OCI-LY7 (cell line): Measurements from ENCODE around the gene MMS22L. TPM values are rescaled to one million over a fixed set of nuclear protein-coding genes. Genes with fewer than 3 reads are reported as not detected.

ENCODE experiments used
- BruUV-seq: library from RNA; stranded (reverse); fragments of 400-500 nt; replicated peaks from 2 replicates; lab custom pipeline; 2021; lab: Mats Ljungman, UMichigan
- CTCF ChIA-PET: fragments of 300-600 bp; sonication (Branson Sonifier 250); formaldehyde crosslinking; loops from one replicate; lab custom pipeline; 2022; ENCODE audit warnings: antibody characterized with exemption; ENCODE audit not compliant: unreplicated experiment; lab: Charles Lee
- POLR2A ChIA-PET: fragments of 300-600 bp; sonication (Branson Sonifier 250); formaldehyde crosslinking; loops from one replicate; lab custom pipeline; 2022; ENCODE audit warnings: antibody characterized with exemption; lab: Charles Lee
- DNase-seq: peaks from one replicate; pipeline ENCODE4 v3.0.0-alpha.2; 2015; ENCODE audit warnings: low spot score
- H2AFZ ChIP-seq: fragments of 200-600 bp; sonication (generic), shearing (Covaris generic); 2 replicates; pipeline ENCODE4 v1.6.1; 2014; ENCODE audit warnings: mild to moderate bottlenecking, antibody characterized with exemption, low read length, moderate library complexity
- H3K27ac ChIP-seq: fragments of 200-600 bp; sonication (generic); 2 replicates; pipeline ENCODE4 v1.5.1; 2014; ENCODE audit warnings: mixed run types, low read depth, mild to moderate bottlenecking, moderate library complexity, low read length, inconsistent platforms; ENCODE audit not compliant: poor library complexity, severe bottlenecking
- H3K36me3 ChIP-seq: fragments of 200-600 bp; sonication (generic); 2 replicates; pipeline ENCODE4 v1.6.1; 2014; ENCODE audit warnings: mild to moderate bottlenecking, antibody characterized with exemption, low read length, moderate library complexity, mixed read lengths; ENCODE audit not compliant: insufficient read depth
- H3K4me1 ChIP-seq: fragments of 200-600 bp; sonication (generic); 2 replicates; pipeline ENCODE4 v1.5.1; 2014; ENCODE audit warnings: mild to moderate bottlenecking, low read length; ENCODE audit not compliant: insufficient read depth, poor library complexity, severe bottlenecking
- H3K4me2 ChIP-seq: fragments of 200-600 bp; sonication (generic); 2 replicates; pipeline ENCODE4 v1.6.1; 2014; ENCODE audit warnings: mild to moderate bottlenecking, low read length
- H3K4me3 ChIP-seq: fragments of 200-600 bp; sonication (generic); 2 replicates; pipeline ENCODE4 v1.5.1; 2014; ENCODE audit warnings: mild to moderate bottlenecking, low read depth, low read length; ENCODE audit not compliant: poor library complexity, severe bottlenecking
- H3K79me2 ChIP-seq: fragments of 200-600 bp; sonication (generic); 2 replicates; pipeline ENCODE4 v1.6.1; 2016; ENCODE audit warnings: low read depth, mild to moderate bottlenecking, low read length, moderate library complexity, mixed read lengths; ENCODE audit not compliant: insufficient read depth
- H3K9me2 ChIP-seq: fragments of 200-600 bp; sonication (generic); 2 replicates; pipeline ENCODE4 v1.6.1; 2016; ENCODE audit warnings: mild to moderate bottlenecking, low read length, mixed read lengths; ENCODE audit not compliant: insufficient read depth
- H3K9me3 ChIP-seq: fragments of 200-600 bp; sonication (generic); 2 replicates; pipeline ENCODE4 v1.6.1; 2014; ENCODE audit warnings: mild to moderate bottlenecking, mixed run types, low read length, mixed read lengths
- H4K20me1 ChIP-seq: fragments of 200-600 bp; sonication (generic); 2 replicates; pipeline ENCODE4 v1.6.1; 2014; ENCODE audit warnings: mild to moderate bottlenecking, antibody characterized with exemption, low read length, moderate library complexity, mixed read lengths; ENCODE audit not compliant: insufficient read depth
- CTCF ChIP-seq: fragments of 200-600 bp; sonication (generic); conservative IDR thresholded peaks from 2 replicates; pipeline ENCODE4 v1.5.1; 2014; ENCODE audit warnings: mild to moderate bottlenecking, antibody characterized with exemption, low read length, moderate library complexity, mixed read lengths
- EZH2phosphoT487 ChIP-seq: fragments of 200-600 bp; sonication (generic); IDR thresholded peaks from 2 replicates; pipeline ENCODE4 v1.6.1; 2018; ENCODE audit warnings: low read depth, borderline replicate concordance, mild to moderate bottlenecking, mixed run types, antibody characterized with exemption, low read length, moderate library complexity, mixed read lengths
- intact Hi-C: fragments of 100-400 bp; cut with micrococcal nuclease; formaldehyde crosslinking; loops from one replicate; pipeline ENCODE4 v1.10.0; 2022; ENCODE audit not compliant: unreplicated experiment
- total RNA-seq, 2 experiments: library from RNA; depleted of rRNA in 1 of 2; stranded (reverse); fragments of >200 nt in 1 of 2; shearing (Covaris generic) in 1 of 2; gene quantifications; 2 replicates each; pipeline ENCODE4 v1.2.3, GENCODE V29; 2014 to 2022

The MMS22L gene
- total RNA-seq, 2 experiments from 2014 or later, result 50.2 to 62.3 TPM

GRCh38 chr6:97154015-97154414 lies 129.0 kb downstream of the MMS22L start:
- no peak for DNase-seq
- Histone ChIP-seq H3K4me2 (no peak overlapping the region), H3K79me2 (no peaks in the 10 kb centered on the region), H3K4me3 (no peak overlapping the region), H3K9me2 (no peaks in the 10 kb centered on the region), H3K36me3 (peaks cover 61% of the 10 kb centered on the region), H4K20me1 (no peaks in the 10 kb centered on the region), H2AFZ (no peak overlapping the region), H3K4me1 (no peaks in the 10 kb centered on the region), H3K27ac (no peak overlapping the region), H3K9me3 (no peaks in the 10 kb centered on the region)
- BruUV-seq, result no TSS peak
- TF ChIP-seq CTCF, result no peak
- no peak for TF ChIP-seq EZH2phosphoT487
- intact Hi-C loops, result no loop called here
- ChIA-PET POLR2A (no interaction called here), CTCF (no interaction called here)

GRCh38 chr6:97151601-97152000 lies 131.4 kb downstream of the MMS22L start:
- Histone ChIP-seq H3K4me2 (no peak overlapping the region), H3K4me3 (no peak overlapping the region), H3K9me2 (no peaks in the 10 kb centered on the region), H3K36me3 (peaks cover 76% of the 10 kb centered on the region), H3K9me3 (no peaks in the 10 kb centered on the region), H3K4me1 (no peaks in the 10 kb centered on the region), H3K79me2 (no peaks in the 10 kb centered on the region), H2AFZ (no peak overlapping the region), H4K20me1 (no peaks in the 10 kb centered on the region), H3K27ac (no peak overlapping the region)
- no peak for TF ChIP-seq EZH2phosphoT487
- no peak for TF ChIP-seq CTCF
- ChIA-PET POLR2A (no interaction called here), CTCF (no interaction called here)
- no peak for DNase-seq
- BruUV-seq, result no TSS peak
- intact Hi-C loops, result no loop called here

GRCh38 chr6:97150932-97151331 lies 132.1 kb downstream of the MMS22L start:
- no peak for DNase-seq
- H3K4me3 ChIP-seq, result no peak overlapping the region
- POLR2A ChIA-PET, result no interaction called here
- CTCF ChIA-PET, result no interaction called here
- peaks cover 82% of the 10 kb centered on the region for H3K36me3 ChIP-seq
- H4K20me1 ChIP-seq, result no peaks in the 10 kb centered on the region
- H3K9me3 ChIP-seq, result no peaks in the 10 kb centered on the region
- no peak overlapping the region for H2AFZ ChIP-seq
- no peaks in the 10 kb centered on the region for H3K4me1 ChIP-seq
- no peak for TF ChIP-seq EZH2phosphoT487
- TF ChIP-seq CTCF, result no peak
- intact Hi-C loops, result no loop called here
- no TSS peak for BruUV-seq
- H3K79me2 ChIP-seq, result no peaks in the 10 kb centered on the region
- no peak overlapping the region for H3K27ac ChIP-seq
- H3K4me2 ChIP-seq, result no peak overlapping the region
- no peaks in the 10 kb centered on the region for H3K9me2 ChIP-seq
